HS-5 (cell line): ENCODE data around the gene CARD6.
A peak's percentile ranks its signal among the peaks of the same experiment; 100 is the strongest.
"Not testable (repeated sequence)": the region's sequence is repeated elsewhere in the genome, so short reads cannot be mapped to it uniquely, and the experiment has no call there.

Experiments used
- DNase-seq: peaks from one replicate; pipeline ENCODE4 v3.0.0-alpha.2; 2012; ENCODE audit warnings: low read depth

The CARD6 gene

GRCh38 chr5:40841068-40841805 is at the start of gene CARD6:
TSS of gene CARD6 (plus strand) at chr5:40841367. CDS start at chr5:40841383, 16 bp downstream.
- DNase-seq, result no peak

GRCh38 chr5:40791715-40792139 is 49.4 kb upstream of the CARD6 start:
- DNase-seq, result no peak

GRCh38 chr5:40792691-40793090 is 48.5 kb upstream of the CARD6 start:
- DNase-seq, result not testable (repeated sequence)

- DNase-seq, result not testable (repeated sequence)
These were observed 46.8 kb upstream of the CARD6 start for GRCh38 chr5:40794340-40794739.

- not testable (repeated sequence) for DNase-seq
These were observed 46.3 kb upstream of the CARD6 start for GRCh38 chr5:40794877-40795276.

GRCh38 chr5:40796487-40796889 is 44.7 kb upstream of the CARD6 start:
- no peak for DNase-seq

- DNase-seq, result peak; percentile 55
These were observed 43.7 kb upstream of the CARD6 start for GRCh38 chr5:40797273-40798011.

GRCh38 chr5:40798012-40798800 is 43.0 kb upstream of the CARD6 start, which contains the start of gene PRKAA1:
TSS of gene PRKAA1 (minus strand) at chr5:40798374. CDS start at chr5:40798189, 185 bp downstream.
- peak; percentile 68 for DNase-seq

- no peak for DNase-seq
These were observed 42.4 kb upstream of the CARD6 start for GRCh38 chr5:40798801-40799210.

- no peak for DNase-seq
These were observed 41.9 kb upstream of the CARD6 start for GRCh38 chr5:40799258-40799657.

GRCh38 chr5:40801771-40802562 is 39.2 kb upstream of the CARD6 start:
- DNase-seq, result no peak

- DNase-seq, result no peak
These were observed 29.0 kb upstream of the CARD6 start for GRCh38 chr5:40812125-40812524.

- DNase-seq, result no peak
These were observed 27.4 kb upstream of the CARD6 start for GRCh38 chr5:40813698-40814281.

GRCh38 chr5:40823459-40823858 is 17.7 kb upstream of the CARD6 start:
- DNase-seq, result no peak

- not testable (repeated sequence) for DNase-seq
These were observed 15.6 kb upstream of the CARD6 start for GRCh38 chr5:40825461-40826043.

GRCh38 chr5:40826489-40827187 is 14.5 kb upstream of the CARD6 start:
- DNase-seq, result no peak

GRCh38 chr5:40827188-40827977 is 13.8 kb upstream of the CARD6 start:
- no peak for DNase-seq

GRCh38 chr5:40828021-40828631 is 13.0 kb upstream of the CARD6 start:
- DNase-seq, result no peak
